Stimulated activated CD4-positive, alpha-beta T cell treated with anti-CD3 and anti-CD28 coated beads, TNF-alpha, amount 100 ng/mL, for 4 hours (primary cell): ENCODE data around the gene B3GALNT2.
"Not testable (repeated sequence)": the region's sequence is repeated elsewhere in the genome, so short reads cannot be mapped to it uniquely, and the experiment has no call there.

Source experiments
- DNase-seq, 3 experiments: peaks; one replicate each; pipeline ENCODE4 v3.0.0-alpha.2; 2020; ENCODE audit warnings: low read depth in 3 of 3

B3GALNT2 gene

GRCh38 chr1:235504122-235504493, at the start of gene B3GALNT2:
Gene B3GALNT2, minus strand, starts transcription at chr1:235504452. Its CDS starts 200 bp downstream, at chr1:235504252.
- DNase-seq, result no peak

DNA sequence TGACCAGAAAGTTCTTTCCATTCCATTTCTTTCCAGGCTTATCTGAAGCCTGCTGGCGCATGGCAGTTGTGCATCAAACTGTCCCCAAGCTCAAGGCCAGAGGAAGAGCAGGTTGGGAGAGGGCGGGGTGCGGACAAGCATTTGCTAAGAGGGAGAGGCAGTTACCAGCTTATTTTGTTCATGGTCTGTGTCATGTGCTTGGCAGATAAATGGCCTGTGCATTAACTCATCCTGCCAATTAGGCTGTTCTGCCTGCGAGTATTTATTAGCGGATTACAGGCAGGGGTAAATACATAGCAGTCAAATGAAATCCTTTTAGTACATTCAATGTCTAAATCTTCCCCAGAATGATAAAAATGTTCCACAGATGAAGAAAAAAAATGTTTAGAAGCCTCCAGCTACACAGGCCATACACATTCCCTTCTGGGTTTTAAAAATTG, 48.9 kb upstream of the B3GALNT2 start:
- no peak for DNase-seq

GRCh38 chr1:235552146-235552716, 48.0 kb upstream of the B3GALNT2 start:
- no peak for DNase-seq

DNA sequence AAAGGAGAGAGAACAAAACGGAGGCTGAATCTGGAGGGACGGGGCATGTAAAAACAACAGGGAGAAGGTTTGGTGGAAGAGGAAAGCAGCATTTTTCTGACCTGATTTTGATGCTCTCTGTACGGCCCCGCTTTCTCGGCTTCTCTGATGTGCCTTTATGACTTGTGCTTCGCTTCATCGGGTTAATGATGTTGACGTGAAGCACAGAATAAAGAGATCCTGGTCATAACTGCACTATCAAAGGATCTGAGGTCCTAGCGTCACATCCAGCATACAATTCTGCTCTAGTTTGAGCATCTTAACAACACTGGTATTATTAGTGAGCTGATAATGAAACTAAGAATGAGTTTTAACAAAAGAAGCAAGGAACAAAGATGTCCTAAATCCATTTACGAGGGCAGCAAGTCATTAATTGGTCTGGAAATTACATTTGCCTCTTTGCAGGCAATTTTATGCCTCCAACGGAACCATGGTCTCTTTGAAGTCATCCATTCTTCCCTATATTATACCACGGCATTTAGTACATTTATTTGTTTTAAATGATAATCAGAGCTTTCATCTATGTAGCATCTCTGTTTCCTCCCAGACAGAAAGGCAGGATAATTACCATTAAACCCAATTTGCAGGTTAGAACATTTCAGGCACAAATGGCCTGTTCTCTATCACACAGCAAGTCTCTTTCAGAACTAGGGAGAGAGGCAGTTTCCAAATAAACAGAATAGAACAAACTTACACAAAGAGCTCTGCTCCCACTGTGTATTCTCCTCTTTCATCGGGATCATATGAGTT, 45.3 kb upstream of the B3GALNT2 start:
- no peak for DNase-seq

DNA sequence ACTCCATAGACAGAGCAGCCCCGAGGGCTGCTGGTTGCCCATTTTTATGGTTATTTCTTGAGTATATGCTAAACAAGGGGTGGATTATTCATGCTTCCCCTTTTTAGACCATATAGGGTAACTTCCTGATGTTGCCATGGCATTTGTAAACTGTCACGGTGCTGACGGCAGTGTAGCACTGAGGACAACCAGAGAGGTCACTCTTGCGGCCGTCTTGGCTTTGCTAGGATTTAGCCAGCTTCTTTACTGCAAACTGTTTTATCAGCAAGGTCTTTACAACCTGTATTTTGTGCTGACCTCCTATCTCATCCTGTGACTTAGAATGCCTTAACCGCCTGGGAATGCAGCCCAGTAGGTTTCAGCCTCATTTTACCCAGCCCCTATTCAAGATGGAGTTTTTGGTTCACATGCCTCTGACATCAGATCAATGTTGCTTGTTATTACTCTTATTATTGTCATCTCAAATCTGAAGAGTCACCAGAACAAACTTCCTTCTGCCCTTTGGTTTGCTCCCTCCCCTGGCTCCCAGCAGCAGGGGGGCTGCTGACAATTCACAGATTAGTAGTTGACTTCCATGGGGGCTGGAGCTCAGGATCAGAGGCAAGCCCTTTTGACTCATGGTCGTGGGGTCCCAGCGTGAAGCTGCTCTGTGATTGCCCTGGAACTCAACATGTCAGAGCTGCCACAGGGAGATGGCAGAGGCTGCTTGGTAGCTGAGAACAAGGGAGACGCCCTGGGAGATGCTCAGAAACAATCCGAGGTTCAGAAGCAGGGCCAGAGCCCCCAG, 42.3 kb upstream of the B3GALNT2 start:
- not testable (repeated sequence) for DNase-seq

- DNase-seq, result no peak
Observed at GRCh38 chr1:235545292-235545930, 41.2 kb upstream of the B3GALNT2 start.

DNA sequence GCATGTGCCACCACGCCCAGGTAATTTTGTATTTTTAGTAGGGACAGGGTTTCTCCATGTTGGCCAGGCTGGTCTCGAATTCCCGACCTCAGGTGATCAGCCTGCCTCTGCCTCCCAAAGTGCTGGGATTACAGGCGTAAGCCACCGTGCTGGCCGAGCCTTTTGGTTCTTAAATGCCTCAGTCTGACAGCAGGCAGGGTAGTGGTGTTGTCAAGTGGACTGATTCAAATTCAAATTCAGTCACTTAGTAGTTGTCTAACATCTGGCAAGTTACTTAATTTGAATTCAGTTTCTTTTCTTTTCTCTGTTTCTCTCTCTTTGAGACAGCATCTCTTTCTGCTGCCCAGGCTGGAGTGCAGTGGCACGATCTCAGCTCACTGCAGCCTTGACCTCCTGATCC, 38.6 kb upstream of the B3GALNT2 start:
- not testable (repeated sequence) for DNase-seq

GRCh38 chr1:235533476-235534168, 29.4 kb upstream of the B3GALNT2 start:
- no peak for DNase-seq

GRCh38 chr1:235532360-235532759, 28.1 kb upstream of the B3GALNT2 start:
- no peak for DNase-seq

DNA sequence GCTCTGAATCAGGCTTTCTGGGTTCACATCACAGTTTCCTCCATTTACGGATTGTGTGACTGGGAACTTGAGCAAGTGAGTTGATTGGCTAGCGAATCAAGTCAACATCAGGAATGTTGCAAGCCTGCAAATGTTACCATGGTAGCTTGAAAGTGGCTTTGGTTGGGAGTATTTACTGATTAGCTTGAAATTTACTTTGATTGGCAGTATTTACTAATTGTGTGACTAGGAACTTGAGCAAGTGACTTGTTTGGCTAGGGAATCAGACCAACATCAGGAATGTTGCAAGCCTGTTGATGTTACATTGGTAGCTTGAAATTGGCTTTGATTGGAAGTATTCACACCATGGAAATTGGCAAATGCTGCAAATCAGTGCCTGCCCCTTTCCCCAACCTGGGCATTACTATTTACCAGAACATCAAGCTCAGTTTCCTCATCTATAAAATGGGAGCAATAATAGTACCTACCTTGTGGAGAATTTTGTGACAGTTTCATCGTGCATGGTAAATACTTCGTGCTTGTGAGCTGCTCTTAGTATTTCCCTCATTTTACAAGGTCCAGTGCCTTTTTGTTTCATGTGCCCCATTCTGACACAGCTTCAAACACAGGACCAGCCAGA, 23.1 kb upstream of the B3GALNT2 start:
- no peak for DNase-seq

DNA sequence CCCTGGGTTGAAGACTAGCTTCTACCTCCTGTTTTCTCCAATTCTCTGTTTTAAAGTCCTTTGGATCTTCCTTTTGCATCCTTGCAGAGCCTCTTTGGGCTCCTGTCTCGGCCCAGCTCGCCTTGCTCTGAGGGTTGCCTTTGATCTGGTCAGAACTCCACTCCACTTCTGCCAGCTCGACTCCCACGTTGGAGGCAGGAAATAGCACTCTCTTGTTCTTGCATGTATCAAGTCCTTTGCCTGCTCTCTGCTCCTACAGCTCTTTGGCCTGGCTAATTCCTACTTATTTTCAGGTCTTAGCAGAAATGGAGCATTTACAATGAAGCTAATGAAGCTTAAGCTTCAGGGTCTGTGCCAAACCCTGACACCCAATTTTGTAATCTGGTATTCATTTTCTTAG, 21.1 kb upstream of the B3GALNT2 start:
- DNase-seq, result no peak

- DNase-seq, result no peak
Observed at GRCh38 chr1:235516862-235517446, 12.7 kb upstream of the B3GALNT2 start.

DNA sequence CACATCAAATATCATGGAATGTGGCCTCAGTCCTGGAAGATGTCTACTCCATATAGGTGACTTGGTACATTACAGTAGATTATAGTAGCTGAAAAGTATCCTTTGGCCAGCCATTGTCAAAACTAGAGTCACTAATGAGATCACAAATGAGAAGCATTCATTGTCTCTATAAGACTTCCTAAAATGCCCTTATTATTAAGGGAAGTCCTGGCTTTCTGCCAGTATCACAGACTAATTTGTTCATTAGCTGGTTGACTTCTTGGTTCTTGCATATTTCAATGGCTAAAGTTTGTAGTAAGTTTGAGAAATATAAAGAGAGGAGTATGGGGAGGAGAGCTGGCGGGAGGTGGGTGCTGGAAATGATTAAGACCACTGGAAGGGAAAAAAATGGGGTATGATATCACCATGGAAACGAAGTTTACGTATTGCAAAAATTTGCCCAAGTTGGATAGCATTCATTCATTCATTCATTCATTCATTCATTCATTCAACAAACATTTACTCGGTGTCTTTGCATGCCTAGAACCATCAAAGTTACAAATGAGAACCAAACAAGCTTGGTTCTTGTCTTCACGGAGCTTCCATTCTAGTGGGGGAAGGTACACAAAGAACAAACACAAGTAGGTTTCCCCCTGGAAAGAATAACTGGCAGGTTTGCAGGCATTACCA, 11.7 kb upstream of the B3GALNT2 start:
- no peak for DNase-seq

- peak in 1 of 3 experiments; percentile 13 for DNase-seq
Observed at GRCh38 chr1:235513495-235514366, 9.5 kb upstream of the B3GALNT2 start.

DNA sequence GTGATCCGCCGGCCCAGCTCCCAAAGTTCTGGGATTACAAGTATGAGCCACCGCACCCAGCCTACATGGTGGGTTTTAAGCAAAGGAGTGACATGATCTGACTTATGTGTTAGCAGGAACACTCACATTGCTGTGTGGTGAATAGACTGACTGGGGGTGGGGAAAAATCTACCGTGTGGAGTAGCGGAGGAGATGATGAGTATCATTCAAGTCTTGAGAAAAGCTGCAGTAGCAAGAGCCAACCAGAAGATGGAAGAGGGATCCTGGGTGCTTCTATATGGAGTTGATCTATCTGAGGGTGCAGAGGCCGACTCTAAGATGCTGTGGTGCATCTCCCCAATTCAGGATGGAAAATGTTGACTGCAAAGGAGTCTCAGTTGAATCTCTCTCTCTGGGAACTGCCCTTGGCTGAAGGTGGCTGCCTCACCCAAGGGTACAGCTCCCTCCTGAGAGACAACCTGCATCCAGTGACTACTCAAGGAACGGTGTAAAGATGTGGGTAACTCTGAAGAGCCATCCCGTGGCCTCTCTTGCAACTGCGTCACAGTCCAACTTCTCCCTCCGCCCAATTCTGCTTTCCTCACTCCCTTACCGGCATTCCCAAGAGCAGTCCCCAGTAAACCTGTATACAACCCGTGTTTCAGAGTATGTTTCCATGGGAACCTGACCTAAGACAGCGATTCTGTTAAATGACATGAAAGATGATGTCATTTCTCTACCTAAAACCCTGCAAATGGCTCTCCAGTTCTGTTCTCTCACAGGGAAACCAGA, 7.4 kb upstream of the B3GALNT2 start:
- DNase-seq, result no peak

- no peak for DNase-seq
Observed at GRCh38 chr1:235510823-235511222, 6.6 kb upstream of the B3GALNT2 start.

DNA sequence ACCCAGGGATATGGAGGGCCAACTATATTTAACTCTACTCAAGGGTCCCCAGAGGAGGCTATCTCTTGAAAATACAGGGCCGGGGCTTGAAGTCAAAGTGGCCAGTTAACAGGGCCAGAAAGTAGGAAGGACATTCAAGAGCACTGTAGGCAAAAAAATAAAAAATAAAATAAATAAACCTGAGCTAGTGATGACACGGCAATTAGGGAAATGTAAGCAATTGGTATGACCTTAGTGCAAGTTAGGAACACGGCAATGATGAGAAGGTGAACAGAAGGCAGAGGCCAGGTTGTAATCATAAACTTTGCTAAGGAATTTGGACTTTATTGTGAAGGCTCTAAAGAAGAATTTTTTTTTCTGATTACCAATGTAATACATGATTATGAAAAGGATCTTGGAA, 3.4 kb upstream of the B3GALNT2 start:
- no peak for DNase-seq

DNA sequence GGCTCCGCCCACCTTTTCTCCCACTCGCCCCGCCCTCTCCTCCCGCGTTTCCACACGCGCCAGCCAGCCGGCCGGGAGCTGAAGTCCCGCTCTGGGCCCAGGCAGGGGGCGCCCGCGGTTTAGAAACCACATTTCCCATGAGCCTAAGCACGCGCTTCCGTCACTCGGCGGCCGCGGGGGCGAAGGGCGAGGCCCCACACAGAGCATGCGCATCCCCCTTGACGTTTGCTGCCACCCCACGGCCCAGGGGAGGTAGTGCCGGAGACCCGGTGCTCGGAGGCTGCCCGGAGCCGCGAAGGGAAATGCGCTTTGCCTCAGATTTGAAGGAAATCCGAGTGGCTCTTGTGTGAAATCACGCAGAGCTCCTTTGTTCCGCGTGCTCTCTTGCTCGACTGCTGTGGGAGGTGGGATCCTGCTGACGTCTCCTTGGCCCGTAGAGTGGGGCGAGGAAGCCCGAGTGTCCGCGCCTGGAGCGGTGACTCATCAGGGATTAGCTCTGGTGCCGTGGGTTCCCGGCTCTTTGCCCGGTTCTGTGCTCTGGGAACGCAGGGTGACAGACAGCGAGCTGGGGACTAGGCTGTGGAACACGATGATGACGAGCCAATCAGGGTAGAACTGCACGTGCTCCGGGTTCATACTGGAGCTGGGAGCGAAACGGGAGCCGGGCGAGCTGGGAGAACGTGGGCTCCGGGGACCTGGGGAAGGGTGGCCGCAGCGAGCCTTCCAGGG, 406 bp upstream of the B3GALNT2 start:
- peak; percentile 97 to 98 (median 98) for DNase-seq
